ENCODE data around the gene IHH. TPM values are rescaled to one million over a fixed set of nuclear protein-coding genes. Genes with fewer than 3 reads are reported as not detected.

The IHH gene
- total RNA-seq, 1 donor from 2014 or later, result not detected

- no peak for TF ChIP-seq CTCF (IDR thresholded peaks at IDR 0.05; ENCODE audit: insufficient read depth, low read length, poor library complexity, severe bottlenecking)
- Histone ChIP-seq H3K36me3 (ENCODE audit: control insufficient read depth, insufficient read depth, low read length) (no peaks in the 10 kb centered on the region), H3K27me3 (ENCODE audit: control insufficient read depth, insufficient read depth, low read length) (no peaks in the 10 kb centered on the region), H3K4me3 (ENCODE audit: low read depth, low read length) (no peak overlapping the region)
- DNase-seq (ENCODE audit: low read depth), result no peak
Observed at GRCh38 chr2:219087848-219088247, 27.1 kb upstream of the IHH start.

GRCh38 chr2:219087361-219087760 lies 26.6 kb upstream of the IHH start:
- no peak for DNase-seq (ENCODE audit: low read depth)
- Histone ChIP-seq H3K4me3 (ENCODE audit: low read depth, low read length) (no peak overlapping the region), H3K27me3 (ENCODE audit: control insufficient read depth, insufficient read depth, low read length) (no peaks in the 10 kb centered on the region), H3K36me3 (ENCODE audit: control insufficient read depth, insufficient read depth, low read length) (no peaks in the 10 kb centered on the region)
- TF ChIP-seq CTCF (IDR thresholded peaks at IDR 0.05; ENCODE audit: insufficient read depth, low read length, poor library complexity, severe bottlenecking), result no peak

- no peak for TF ChIP-seq CTCF (IDR thresholded peaks at IDR 0.05; ENCODE audit: insufficient read depth, low read length, poor library complexity, severe bottlenecking)
- no peak for DNase-seq (ENCODE audit: low read depth)
- Histone ChIP-seq H3K36me3 (ENCODE audit: control insufficient read depth, insufficient read depth, low read length) (no peaks in the 10 kb centered on the region), H3K4me3 (ENCODE audit: low read depth, low read length) (no peak overlapping the region), H3K27me3 (ENCODE audit: control insufficient read depth, insufficient read depth, low read length) (no peaks in the 10 kb centered on the region)
Observed at GRCh38 chr2:219086196-219086595, 25.5 kb upstream of the IHH start.

GRCh38 chr2:219084791-219085190 lies 24.1 kb upstream of the IHH start:
- no peak overlapping the region for H3K4me3 ChIP-seq (ENCODE audit: low read depth, low read length)
- TF ChIP-seq CTCF (IDR thresholded peaks at IDR 0.05; ENCODE audit: insufficient read depth, low read length, poor library complexity, severe bottlenecking), result no peak
- no peaks in the 10 kb centered on the region for H3K36me3 ChIP-seq (ENCODE audit: control insufficient read depth, insufficient read depth, low read length)
- DNase-seq (ENCODE audit: low read depth), result no peak
- H3K27me3 ChIP-seq (ENCODE audit: control insufficient read depth, insufficient read depth, low read length), result no peaks in the 10 kb centered on the region

GRCh38 chr2:219082332-219082958 lies 21.7 kb upstream of the IHH start:
- TF ChIP-seq CTCF (IDR thresholded peaks at IDR 0.05; ENCODE audit: insufficient read depth, low read length, poor library complexity, severe bottlenecking), result no peak
- H3K27me3 ChIP-seq (ENCODE audit: control insufficient read depth, insufficient read depth, low read length), result no peaks in the 10 kb centered on the region
- no peak for DNase-seq (ENCODE audit: low read depth)
- H3K4me3 ChIP-seq (ENCODE audit: low read depth, low read length), result no peak overlapping the region
- no peaks in the 10 kb centered on the region for H3K36me3 ChIP-seq (ENCODE audit: control insufficient read depth, insufficient read depth, low read length)

GRCh38 chr2:219081701-219082331 lies 21.1 kb upstream of the IHH start:
- H3K27me3 ChIP-seq (ENCODE audit: control insufficient read depth, insufficient read depth, low read length), result no peaks in the 10 kb centered on the region
- H3K36me3 ChIP-seq (ENCODE audit: control insufficient read depth, insufficient read depth, low read length), result no peaks in the 10 kb centered on the region
- DNase-seq (ENCODE audit: low read depth), result no peak
- TF ChIP-seq CTCF (IDR thresholded peaks at IDR 0.05; ENCODE audit: insufficient read depth, low read length, poor library complexity, severe bottlenecking), result no peak
- H3K4me3 ChIP-seq (ENCODE audit: low read depth, low read length), result no peak overlapping the region
